ENCODE measurements around the gene STAC.

STAC gene

GRCh38 chr3:36519682-36520081 lies 139.4 kb downstream of the STAC start:
- TF ChIP-seq CTCF (IDR thresholded peaks at IDR 0.05; ENCODE audit: extremely low read depth, insufficient read depth, missing control alignments), result no peak
- in situ Hi-C loops (cut with MboI; ENCODE audit: low pct_unique_long_range_greater_than_20kb, low sequenced_read_pairs, unreplicated experiment), result no loop called here
- no peak for DNase-seq (ENCODE audit: low spot score)

GRCh38 chr3:36520241-36521006 lies 140.1 kb downstream of the STAC start:
- in situ Hi-C loops (cut with MboI; ENCODE audit: low pct_unique_long_range_greater_than_20kb, low sequenced_read_pairs, unreplicated experiment), result no loop called here
- no peak for DNase-seq (ENCODE audit: low spot score)
- TF ChIP-seq CTCF (IDR thresholded peaks at IDR 0.05; ENCODE audit: extremely low read depth, insufficient read depth, missing control alignments), result no peak

- no peak for DNase-seq (ENCODE audit: low spot score)
- in situ Hi-C loops (cut with MboI; ENCODE audit: low pct_unique_long_range_greater_than_20kb, low sequenced_read_pairs, unreplicated experiment), result no loop called here
- TF ChIP-seq CTCF (IDR thresholded peaks at IDR 0.05; ENCODE audit: extremely low read depth, insufficient read depth, missing control alignments), result no peak
These were observed 140.7 kb downstream of the STAC start for GRCh38 chr3:36521007-36521379.

- in situ Hi-C loops (cut with MboI; ENCODE audit: low pct_unique_long_range_greater_than_20kb, low sequenced_read_pairs, unreplicated experiment), result no loop called here
- no peak for TF ChIP-seq CTCF (IDR thresholded peaks at IDR 0.05; ENCODE audit: extremely low read depth, insufficient read depth, missing control alignments)
- DNase-seq (ENCODE audit: low spot score), result no peak
These were observed 144.3 kb downstream of the STAC start for GRCh38 chr3:36524560-36524959.

GRCh38 chr3:36525115-36525801 lies 145.0 kb downstream of the STAC start:
- no peak for TF ChIP-seq CTCF (IDR thresholded peaks at IDR 0.05; ENCODE audit: extremely low read depth, insufficient read depth, missing control alignments)
- DNase-seq (ENCODE audit: low spot score), result no peak
- in situ Hi-C loops (cut with MboI; ENCODE audit: low pct_unique_long_range_greater_than_20kb, low sequenced_read_pairs, unreplicated experiment), result no loop called here

- in situ Hi-C loops (cut with MboI; ENCODE audit: low pct_unique_long_range_greater_than_20kb, low sequenced_read_pairs, unreplicated experiment), result no loop called here
- no peak for DNase-seq (ENCODE audit: low spot score)
- no peak for TF ChIP-seq CTCF (IDR thresholded peaks at IDR 0.05; ENCODE audit: extremely low read depth, insufficient read depth, missing control alignments)
These were observed 157.9 kb downstream of the STAC start for GRCh38 chr3:36538136-36538749.

Measured in GM13977 (cell line).